Stimulated activated CD4-positive, alpha-beta T cell treated with anti-CD3 and anti-CD28 coated beads, TNF-alpha, amount 100 ng/mL, for 48 hours (primary cell): ENCODE results near the gene DDX51.
"Not testable (repeated sequence)": the region's sequence is repeated elsewhere in the genome, so short reads cannot be mapped to it uniquely, and the experiment has no call there.

ENCODE experiments used
- DNase-seq, 3 donors: peaks; one replicate each; pipeline ENCODE4 v3.0.0-alpha.2; 2020; ENCODE audit warnings: low read depth in 3 of 3

The DDX51 gene

GRCh38 chr12:132140918-132141841 is 2.9 kb downstream of the DDX51 start:
- no peak for DNase-seq

- no peak for DNase-seq
Measured at GRCh38 chr12:132140501-132140900, 3.6 kb downstream of the DDX51 start.

- no peak for DNase-seq
Measured at GRCh38 chr12:132139912-132140311, 4.2 kb downstream of the DDX51 start.

DNA sequence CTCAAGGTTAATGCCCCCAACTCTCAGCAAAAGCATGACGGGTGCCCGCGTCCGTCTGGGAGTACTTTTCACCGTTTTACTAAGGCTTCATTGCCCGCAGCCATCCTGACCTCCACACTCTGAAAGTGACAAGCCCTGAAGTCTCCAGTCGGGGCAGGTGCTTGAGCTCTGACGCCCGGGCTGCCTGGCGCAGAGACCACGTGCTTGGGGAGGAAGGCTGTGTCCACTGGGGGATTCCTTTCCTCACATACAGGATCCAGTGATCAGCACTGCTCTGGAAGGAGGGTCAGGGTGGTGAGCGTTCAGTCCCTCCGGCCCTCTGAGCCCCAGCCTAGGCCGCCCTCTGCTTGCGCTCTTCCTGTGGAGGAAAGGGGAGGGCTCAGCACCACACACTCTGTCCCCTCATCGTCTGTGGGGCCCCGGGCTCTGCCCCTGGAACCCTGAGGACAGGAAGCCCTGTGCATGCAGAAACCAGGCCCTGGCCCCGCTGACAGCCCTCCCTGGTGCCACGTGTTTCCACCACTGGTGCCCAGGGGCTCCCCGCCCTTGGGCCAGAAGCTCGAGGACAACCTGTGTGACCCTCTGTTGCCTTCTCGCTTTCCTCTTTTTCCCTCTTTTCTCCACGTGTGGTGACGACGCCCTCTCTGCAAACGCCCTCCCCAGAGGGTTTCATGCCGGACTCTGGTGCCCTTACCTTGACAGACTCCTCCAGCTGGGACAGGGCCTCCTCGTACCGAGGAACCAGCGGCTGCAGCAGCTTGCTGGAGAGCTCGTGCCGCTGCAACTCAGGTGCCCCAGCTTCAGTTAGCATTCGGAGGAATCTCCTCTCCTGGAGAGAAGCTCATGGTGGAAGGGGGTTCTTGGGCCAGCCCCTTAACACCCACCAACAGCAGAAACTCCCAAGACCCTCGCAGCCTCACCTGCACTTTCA is 4.9 kb downstream of the DDX51 start:
- no peak for DNase-seq

DNA sequence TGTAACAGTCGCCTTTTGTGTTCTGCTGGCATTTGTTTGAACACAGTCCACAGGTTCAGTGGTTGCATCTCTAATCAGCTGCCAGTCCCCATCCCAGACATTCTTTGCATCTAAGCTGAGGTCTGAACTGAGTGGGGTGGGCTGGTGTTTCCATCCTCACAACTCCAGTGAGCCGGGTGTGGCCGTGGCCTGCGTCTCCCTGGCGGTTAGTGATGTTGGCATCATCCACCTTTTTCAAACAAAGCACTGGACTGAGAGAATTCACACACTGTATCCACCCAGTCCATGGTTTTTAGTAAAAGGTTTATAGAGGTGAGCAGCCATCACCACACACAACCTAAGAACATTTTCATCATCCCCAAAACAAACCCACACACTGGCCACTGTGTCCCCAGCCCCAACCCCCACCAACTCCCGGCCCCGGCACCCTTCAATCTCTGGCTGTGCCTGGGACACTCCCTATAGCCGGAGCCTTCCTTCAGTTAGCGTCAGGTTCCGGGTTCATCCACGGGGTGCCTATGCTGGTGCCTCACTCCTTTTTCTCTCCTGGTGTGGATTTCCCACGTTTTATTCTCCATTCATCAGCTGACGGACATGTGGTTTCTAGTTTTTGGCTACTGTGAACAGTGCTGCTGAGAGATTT is 6.5 kb downstream of the DDX51 start:
- DNase-seq = no peak

DNA sequence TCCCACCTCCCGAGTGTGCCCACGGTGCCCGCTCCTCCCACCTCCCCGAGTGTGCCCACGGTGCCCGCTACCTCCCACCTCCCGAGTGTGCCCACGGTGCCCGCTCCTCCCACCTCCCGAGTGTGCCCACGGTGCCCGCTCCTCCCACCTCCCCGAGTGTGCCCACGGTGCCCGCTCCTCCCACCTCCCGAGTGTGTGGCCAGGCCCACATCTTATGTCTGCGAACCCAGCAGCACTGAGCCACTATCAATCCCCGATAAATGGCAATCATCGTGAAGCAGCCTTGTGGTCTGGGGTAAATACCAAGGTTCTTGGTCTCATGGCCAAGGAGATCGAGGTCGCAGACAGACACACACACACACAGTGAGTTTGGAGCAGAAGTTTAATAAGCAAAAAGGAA is 7.9 kb downstream of the DDX51 start:
- DNase-seq = not testable (repeated sequence)

GRCh38 chr12:132134653-132135183 is 9.4 kb downstream of the DDX51 start:
- not testable (repeated sequence) for DNase-seq

DNA sequence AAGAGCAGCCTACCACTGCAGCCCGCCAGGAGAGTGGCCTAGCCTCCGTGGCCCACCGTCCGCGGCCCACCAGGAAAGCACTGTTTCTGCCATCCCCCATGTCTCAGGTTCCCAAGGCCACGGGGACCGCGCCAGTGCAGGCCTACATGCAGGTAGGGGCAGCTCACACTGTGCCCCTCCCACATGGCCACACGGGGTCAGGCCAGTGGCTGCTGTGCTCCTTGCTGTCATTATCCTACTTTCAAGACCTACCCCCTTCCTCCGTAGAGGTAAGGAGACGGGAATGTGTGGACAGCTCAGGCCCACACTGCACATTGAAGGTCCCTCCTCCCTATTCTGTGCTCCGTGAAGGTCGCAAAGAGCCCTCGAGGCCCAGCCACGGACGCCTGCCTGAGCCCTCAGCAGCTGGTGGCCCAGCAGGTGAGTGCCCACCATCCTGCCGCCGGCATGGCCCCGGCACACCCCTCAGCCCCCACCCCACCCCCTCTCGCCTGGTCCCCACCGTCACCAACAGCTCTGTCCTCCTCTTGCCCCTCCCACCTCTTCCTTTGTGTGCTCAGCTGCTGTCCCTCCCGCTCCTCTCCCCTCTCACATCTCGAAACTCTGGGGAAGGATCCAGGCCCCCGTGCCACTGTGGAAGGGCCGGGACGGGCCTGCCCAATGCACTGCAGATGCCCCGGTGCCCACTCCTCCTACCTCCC is 10.0 kb downstream of the DDX51 start:
- no peak for DNase-seq

- no peak for DNase-seq
Measured at GRCh38 chr12:132132609-132133430, 11.3 kb downstream of the DDX51 start.

DNA sequence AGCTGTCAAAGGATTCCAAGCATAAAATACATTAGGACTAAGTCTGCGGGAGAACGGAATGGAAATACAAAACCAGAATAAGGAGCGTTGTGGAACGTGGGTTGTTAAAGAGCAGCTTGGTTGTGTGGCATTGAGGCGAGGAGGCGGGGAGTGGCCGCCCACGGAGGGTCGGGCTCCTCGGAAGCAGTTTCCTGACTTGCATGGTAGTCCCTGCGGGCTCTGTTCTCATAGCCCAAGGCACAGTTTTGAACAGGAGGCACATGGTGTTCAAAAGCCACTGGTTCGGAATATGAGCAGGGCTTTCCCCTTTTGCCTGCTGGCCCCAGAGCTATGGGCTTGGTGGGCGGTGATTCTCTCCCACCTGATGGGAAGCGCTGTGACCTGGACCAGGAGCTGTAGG is 12.2 kb downstream of the DDX51 start:
- DNase-seq = no peak

- DNase-seq = no peak
Measured at GRCh38 chr12:132131229-132131628, 12.9 kb downstream of the DDX51 start.

DNA sequence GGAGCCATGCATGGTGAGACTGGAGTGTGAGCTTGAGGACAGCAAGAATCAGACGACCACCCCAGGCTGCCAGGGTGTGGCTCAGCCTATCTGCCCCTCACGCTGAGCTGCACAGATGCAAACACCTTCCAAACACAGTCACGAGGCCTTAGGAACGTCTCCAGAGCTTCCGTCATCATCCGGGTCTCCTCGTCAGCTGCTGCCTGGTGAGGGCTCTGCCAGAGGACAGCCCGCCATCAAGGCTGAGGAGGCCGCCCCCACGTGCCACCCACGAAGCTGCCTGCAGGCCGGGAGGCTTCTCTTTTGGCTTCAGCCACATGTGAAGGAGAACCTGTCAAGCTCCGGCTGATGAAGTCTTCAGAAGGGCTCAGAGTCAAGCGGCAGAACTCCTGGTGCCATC is 13.4 kb downstream of the DDX51 start:
- no peak for DNase-seq

GRCh38 chr12:132129007-132129406 is 15.1 kb downstream of the DDX51 start:
- DNase-seq = no peak

DNA sequence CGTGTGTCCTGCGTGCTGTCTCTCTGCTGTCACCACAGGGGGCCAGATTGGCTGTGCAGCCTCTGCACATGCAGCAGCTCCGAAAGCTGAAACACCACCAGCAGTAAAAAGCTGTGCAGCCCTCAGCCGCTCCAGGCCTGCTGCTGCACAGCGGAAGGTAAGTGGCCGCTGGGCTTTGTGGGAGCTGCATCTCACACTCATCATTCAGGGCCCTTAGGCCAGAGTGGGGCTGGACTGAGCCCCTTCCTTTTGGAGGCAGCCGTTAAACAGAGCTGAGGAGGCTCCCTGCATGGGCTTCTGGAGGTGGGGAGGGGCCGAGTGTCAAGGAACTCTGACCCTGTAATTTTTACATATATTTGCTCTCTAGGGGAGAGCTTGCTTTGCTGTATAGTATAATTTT is 17.1 kb downstream of the DDX51 start:
- no peak for DNase-seq

DNA sequence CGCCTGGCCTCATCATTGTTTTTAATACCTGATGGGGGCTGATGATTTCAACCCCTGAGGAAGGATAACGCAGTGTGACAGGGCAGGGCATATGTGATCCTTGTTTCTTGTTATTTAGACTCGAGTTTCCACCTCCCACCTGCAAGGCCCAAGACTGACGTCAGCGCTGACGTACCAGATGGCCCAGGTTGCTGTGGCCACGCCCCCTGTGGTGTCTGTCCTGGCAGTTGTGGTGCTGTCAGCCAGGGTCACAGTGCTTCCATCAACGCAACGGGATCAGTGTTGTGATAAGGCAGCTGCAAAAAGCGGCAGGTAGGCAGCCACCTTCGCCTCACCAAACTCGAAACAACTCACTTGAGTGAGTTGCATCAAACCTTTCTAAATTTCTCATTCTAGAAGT is 18.4 kb downstream of the DDX51 start:
- no peak for DNase-seq

DNA sequence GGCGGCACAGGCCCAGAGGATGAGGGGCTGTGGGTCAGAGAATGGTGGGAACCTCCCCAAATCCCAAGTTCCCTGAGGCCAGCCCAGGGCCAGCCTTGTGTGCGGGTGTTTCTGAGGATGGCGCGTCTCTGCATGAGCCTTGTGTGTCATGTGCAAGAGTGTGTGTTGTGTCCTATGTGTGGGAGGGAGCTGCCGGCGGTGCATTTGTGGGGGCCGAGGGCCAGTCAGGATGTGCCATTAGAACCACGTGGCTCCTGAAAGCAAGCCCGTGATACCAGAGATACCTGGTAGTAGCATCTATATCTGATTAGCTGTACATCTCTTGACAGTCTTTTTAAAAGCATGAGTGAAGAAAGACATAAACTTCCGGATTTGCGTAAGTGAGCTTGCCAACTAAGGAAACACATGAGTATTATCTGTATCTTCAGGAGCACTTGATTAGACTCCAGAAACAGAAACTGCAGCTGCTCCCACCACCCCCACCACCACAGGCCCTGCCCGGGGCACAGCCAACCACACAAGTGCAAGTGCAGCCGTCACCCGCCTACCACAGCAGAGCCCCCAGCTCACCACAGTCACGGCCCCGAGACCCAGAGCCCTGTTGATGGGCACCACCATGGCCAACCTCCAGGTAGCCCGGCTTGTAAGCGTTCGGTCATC is 19.2 kb downstream of the DDX51 start:
- no peak for DNase-seq

DNA sequence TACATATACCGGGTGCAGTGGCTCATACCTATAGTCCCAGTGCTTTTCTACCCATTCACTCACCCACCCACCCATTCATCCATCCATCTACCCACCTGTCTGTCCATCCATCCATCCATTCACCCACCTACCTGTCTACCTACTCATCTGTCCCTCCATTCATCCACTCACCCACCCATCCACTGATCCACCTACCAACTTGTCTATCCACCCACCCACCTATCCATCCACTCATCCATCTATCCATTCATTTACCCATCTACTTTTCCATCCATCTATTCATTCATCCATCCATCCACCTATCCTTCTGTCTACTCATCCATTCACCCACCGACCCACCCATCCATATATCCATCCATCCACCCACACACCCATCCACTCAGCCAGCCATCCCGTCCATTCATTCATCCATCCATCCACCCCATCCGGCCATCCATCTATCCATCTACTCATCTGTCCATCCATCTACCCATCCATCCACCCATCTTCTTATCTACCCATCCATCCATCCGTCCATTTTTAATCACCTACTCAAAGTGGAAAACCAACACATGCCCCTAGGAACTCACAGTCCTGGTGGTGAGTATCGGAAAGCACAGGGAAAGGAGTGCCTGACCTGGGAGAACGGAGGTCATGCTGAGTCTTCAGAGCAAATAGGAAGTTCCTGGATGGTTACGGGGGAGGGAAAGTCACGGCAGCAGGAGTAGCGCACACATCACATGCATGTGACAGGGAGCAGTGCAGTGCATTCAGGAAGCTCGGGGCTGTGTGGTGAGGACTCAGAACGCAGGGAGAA is 20.0 kb downstream of the DDX51 start:
- DNase-seq = no peak

- DNase-seq = no peak
Measured at GRCh38 chr12:132121283-132121682, 22.8 kb downstream of the DDX51 start.

DNA sequence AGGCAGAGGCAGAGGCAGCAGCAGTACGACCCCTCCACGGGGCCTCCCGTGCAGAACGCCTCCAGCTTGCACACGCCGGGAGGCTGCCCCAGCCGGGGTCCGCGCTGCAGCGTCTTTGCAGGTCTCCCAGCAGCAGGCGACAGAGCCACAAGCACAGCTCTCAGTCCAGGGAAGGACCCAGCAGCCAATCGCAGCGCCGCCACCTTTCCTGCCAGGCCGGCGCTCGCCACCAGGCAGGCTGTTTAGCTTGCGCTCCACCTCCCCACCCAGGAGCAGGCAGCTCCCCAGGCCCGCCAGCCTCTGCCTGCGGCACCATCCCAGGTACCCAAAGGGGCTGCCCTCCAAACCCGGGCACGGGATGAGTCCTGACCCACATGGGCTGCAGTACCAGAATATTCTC is 25.2 kb downstream of the DDX51 start:
- DNase-seq = no peak
